GM06990 (cell line): ENCODE data around the gene PTGIS.
"Not testable (repeated sequence)": the region's sequence is repeated elsewhere in the genome, so short reads cannot be mapped to it uniquely, and the experiment has no call there.

Experiments used
- DNase-seq: peaks from one replicate; pipeline ENCODE4 v3.0.0-alpha.2; 2011; ENCODE audit not compliant: insufficient read length; ENCODE audit errors: extremely low read depth
- H3K27me3 ChIP-seq: replicated peaks from 2 replicates; pipeline ENCODE4 v1.6.0; 2011; ENCODE audit warnings: low read length; ENCODE audit not compliant: control insufficient read depth, insufficient read depth
- H3K36me3 ChIP-seq: 2 replicates; pipeline ENCODE4 v1.5.1; 2011; ENCODE audit warnings: low read length; ENCODE audit not compliant: control insufficient read depth, insufficient read depth
- H3K4me3 ChIP-seq: replicated peaks from 2 replicates; pipeline ENCODE4 v1.5.1; 2011; ENCODE audit warnings: low read depth, mild to moderate bottlenecking, control low read depth, low read length
- CTCF ChIP-seq: IDR thresholded peaks from 2 replicates; pipeline ENCODE4 v1.5.1; 2011; ENCODE audit warnings: low read length, control low read depth, mild to moderate bottlenecking, inconsistent platforms; ENCODE audit not compliant: insufficient read depth, poor library complexity, severe bottlenecking

PTGIS gene

GRCh38 chr20:49570161-49570827 is 2.4 kb upstream of the PTGIS start:
- Histone ChIP-seq H3K36me3 (no peaks in the 10 kb centered on the region), H3K4me3 (no peak overlapping the region), H3K27me3 (no peaks in the 10 kb centered on the region; the same call in 1 of the 2 replicates)
- no peak for TF ChIP-seq CTCF
- no peak for DNase-seq

GRCh38 chr20:49569411-49570115 is 1.6 kb upstream of the PTGIS start:
- H3K27me3 ChIP-seq = no peaks in the 10 kb centered on the region; the same call in 1 of the 2 replicates
- TF ChIP-seq CTCF = no peak
- no peak for DNase-seq

GRCh38 chr20:49568278-49569151 is 578 bp upstream of the PTGIS start:
- DNase-seq = no peak
- no peaks in the 10 kb centered on the region; the same call in 1 of the 2 replicates for H3K27me3 ChIP-seq
- no peak overlapping the region for H3K4me3 ChIP-seq
- TF ChIP-seq CTCF = no peak
- no peaks in the 10 kb centered on the region for H3K36me3 ChIP-seq

More at GRCh38 chr20:49569411-49570115, 1.6 kb upstream of the PTGIS start:
- H3K36me3 ChIP-seq = no peaks in the 10 kb centered on the region
- H3K4me3 ChIP-seq = no peak overlapping the region

GRCh38 chr20:49566401-49567364 is 1.3 kb downstream of the PTGIS start:
- no peak for DNase-seq
- no peak for TF ChIP-seq CTCF
- no peaks in the 10 kb centered on the region for H3K36me3 ChIP-seq
- no peaks in the 10 kb centered on the region; the same call in none of the 2 replicates for H3K27me3 ChIP-seq
- H3K4me3 ChIP-seq = no peak overlapping the region

- H3K4me3 ChIP-seq, DNase-seq, H3K27me3 ChIP-seq, H3K36me3 ChIP-seq: not testable (repeated sequence)
These were observed 2.9 kb downstream of the PTGIS start for GRCh38 chr20:49564991-49565390.
